Measurements from ENCODE around the gene LIN37.
"Not testable (repeated sequence)": the region's sequence is repeated elsewhere in the genome, so short reads cannot be mapped to it uniquely, and the experiment has no call there.

The LIN37 gene

DNA sequence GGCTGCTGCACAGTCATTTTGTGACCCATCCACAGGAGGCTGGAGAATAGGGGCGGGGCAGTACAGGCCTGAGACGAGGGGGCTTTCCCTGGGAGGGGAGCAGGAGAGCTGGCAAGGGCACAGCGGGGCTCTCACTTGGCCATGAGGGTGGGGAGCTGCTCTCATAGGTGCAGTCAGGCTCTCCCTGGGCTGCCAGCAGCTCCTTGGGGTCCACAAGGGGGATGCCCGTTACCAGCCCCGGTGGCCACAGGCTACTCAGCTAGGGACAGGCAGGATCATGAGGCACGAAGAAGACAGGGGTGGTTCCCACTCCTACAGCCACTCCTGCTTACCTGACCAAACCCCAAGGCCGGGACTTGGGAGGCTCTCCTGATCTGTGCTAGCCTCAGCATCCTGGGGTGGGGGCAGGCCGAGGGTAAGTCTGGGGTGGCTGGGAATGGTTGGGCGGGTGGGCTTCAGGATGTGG is 43.5 kb downstream of the LIN37 start:
- DNase-seq, result no peak

DNA sequence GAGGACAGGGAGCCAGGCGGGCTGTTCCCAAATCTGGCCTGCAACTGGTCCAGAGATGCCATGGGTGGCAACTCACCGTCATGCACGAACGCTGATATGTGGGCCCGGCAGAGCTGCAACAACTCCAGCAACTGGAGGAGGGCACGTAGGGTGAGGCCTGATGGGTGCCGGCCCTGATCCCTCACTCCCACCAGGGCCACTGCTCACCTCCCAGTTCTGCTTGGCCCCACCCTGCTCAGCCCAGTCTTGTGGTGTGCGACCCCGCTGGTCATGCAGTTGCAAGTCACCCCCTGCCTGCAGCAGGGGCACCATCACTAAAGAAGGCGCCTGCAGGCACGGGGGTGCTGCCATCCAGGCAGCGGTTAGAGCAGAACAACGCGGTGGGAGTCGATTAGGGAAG is 43.9 kb downstream of the LIN37 start:
- no peak for DNase-seq

DNA sequence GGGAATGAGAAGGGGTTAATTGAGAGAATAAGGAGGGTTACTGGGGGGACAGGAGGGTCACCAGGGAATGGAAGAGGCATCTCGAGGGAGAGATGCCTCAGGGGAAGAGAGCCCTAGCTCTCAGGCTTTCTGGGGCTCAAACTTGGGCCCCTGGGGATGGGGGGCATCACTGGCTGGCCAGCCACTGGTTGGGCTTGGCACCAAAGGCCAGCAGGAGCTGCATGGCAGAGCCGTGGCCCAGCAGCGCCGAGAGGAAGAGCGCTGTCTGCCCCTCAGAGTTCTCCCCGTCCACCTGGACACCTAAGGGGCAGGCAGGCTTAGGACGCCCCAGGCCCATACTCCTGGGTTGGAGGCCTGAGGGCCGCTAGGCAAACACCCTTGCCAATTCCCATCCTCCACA is 44.5 kb downstream of the LIN37 start:
- DNase-seq, result no peak

DNA sequence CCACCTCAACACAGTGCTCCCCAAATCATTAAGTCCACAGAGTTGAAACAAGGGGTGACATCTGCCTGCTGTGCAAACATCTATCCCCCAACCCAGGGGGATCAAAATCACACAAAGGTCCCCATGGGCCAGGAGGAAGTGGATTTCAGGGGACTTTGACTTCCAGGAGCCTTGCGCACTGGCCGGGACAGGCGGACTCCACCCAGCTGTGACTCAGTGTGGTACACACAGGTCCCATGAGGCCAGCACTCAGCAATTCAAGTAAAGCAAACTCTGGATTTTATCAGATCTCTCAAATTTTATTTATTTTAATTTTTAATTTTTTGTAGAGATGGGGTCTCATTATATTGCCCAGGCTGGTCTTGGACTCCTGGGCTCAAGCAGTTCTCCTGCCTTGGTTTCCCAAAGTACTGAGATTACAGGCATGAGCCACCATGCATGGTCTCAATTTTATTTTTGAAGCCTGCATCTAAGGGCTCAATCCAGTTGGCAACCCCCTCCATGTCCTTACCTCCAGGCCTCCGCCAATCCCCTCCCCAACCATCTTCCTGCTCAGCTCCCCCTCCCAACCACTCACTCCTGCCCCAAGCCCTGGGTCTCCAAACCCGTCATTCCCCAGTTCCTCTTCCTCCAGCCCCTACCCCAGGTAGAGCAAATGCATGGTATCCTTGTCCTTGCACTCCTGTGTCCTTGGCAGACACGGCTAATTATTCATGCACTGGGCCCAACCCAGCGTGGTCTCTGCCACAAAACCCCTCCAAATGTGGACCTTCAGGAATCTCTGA is 45.2 kb downstream of the LIN37 start:
- no peak for DNase-seq

DNA sequence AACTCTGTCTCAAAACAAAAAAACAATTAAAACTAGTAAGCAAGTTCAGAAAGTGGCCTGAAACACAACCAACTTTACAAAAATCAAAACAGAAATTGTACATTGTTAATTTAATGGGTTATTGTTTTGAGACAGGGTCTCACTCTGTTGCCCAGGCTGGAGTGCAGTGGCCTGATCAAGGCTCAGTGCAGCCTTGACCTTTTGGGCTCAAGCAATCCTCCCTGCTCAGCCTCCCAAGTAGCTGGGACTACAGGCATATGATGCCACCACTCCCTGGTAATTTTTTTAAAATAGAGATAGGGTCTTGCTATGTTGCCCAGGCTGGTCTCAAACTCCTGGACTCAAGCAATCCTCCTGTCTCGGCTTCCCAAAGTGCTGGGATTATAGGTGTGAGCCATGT is 47.2 kb downstream of the LIN37 start:
- not testable (repeated sequence) for DNase-seq

DNA sequence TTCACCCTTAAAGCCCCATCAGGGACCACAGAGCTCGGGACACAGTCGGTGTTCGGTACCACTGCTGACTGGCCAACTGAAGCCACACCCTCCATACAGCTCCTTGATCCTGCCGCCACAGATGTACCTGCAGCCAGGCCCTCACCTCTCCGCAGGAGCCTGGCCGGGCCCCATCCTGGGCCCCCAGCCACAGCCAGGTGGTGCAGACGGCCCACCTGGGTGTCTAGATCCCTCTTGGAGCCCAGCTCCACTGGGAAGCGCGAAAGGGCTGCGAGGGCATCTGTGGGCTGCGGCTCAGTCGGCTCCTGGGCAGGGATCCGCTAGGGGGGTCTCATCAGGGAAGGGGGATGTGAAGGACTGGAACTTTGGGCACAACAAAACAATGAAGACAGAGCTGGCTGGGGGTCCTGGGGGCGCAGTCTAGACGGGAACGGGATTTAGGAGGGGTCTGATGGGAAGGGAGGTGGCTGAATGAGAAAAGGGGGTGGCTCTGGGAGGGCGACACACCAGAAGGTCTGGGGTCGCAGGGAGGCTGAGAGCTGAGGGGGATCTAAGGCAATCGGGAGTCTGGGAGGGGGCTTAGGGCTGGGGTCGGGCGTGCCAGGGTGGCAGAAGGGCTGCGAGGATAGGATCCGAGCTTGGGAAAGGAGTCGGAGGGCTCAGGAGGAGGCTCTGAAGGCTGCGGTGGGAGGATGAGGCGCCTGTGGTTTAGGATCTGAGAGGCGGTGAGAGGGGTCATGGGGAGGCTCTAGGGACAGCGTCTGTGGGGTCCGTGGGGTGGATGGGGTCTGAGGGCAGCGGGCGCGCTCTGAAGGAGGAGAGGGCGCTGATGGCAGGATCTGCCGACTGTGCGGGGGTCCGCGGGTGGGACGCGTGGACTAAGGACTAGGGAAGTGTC is 48.5 kb downstream of the LIN37 start:
- no peak for DNase-seq

DNA sequence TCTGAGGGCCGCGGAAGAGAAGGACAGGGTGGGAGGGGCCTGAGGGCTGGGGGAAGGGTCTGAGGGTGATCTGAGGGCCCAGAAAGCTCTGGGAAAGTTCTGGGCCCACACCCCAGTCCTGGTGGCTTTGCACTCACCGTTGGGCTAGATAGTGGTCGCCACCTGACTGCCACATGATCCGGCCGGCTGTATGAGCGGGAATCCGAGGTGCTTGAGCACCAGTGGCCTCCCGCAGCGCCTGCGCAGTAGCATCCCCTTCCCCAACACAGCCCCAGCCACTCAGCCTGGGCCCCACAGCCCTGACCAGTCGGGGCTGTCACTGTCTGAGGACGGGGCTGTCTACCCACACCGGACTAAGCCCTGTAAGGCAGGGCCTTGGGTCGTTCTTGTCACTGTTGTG is 49.3 kb downstream of the LIN37 start:
- DNase-seq, result no peak

DNA sequence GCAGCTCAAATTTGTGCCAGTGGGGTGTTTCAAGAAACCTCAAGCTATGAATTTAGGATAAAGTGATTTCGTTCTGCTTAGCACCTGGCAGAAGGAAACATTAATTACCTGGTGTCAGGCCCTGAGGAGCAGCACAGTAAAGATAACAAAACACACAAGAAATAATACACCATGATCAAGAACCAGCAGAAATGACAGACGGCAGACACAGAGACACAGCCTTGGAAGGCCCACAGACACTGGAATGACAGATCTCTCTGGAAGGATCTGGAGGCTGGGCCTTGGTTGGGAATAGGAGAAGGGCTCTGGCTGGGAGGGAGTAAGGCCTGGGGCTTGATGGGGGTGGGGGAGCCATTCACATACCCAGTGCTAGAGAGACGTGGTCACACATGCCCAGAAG is 53.5 kb downstream of the LIN37 start:
- no peak for DNase-seq
